Activated T-helper 1 cell treated with anti-CD3 and anti-CD28 coated beads, Interleukin-12 subunit alpha, Interleukin-12 subunit beta, Interleukin-2, Interleukin-4 antibody, amounts not matched to agents 30 ng/mL and 10 ng/mL and 1 ng/mL, durations not matched to agents 14 hours and 24 hours and 36 hours (primary cell): Measurements from ENCODE around the gene VCAN. TPM values are rescaled to one million over a fixed set of nuclear protein-coding genes. Genes with fewer than 3 reads are reported as not detected.

ENCODE experiments used
- DNase-seq: peaks from one replicate; pipeline ENCODE4 v3.0.0; 2021; ENCODE audit warnings: low spot score
- H3K27ac Mint-ChIP-seq: one replicate; pipeline ENCODE4 v1.8.0; 2021; ENCODE audit warnings: mild to moderate bottlenecking, mixed read lengths
- H3K27me3 Mint-ChIP-seq: one replicate; pipeline ENCODE4 v1.8.0; 2022; ENCODE audit warnings: mild to moderate bottlenecking, moderate library complexity, mixed read lengths; ENCODE audit not compliant: insufficient read depth
- H3K36me3 Mint-ChIP-seq: one replicate; pipeline ENCODE4 v1.8.0; 2021; ENCODE audit warnings: low read depth, mixed read lengths
- H3K4me1 Mint-ChIP-seq: one replicate; pipeline ENCODE4 v1.8.0; 2021; ENCODE audit warnings: low read depth, mixed read lengths
- H3K4me3 Mint-ChIP-seq: one replicate; pipeline ENCODE4 v1.8.0; 2021; ENCODE audit warnings: mild to moderate bottlenecking, moderate library complexity, mixed read lengths
- H3K9me3 Mint-ChIP-seq: one replicate; pipeline ENCODE4 v1.8.0; 2021; ENCODE audit warnings: mixed read lengths
- intact Hi-C: fragments of 100-400 bp; cut with micrococcal nuclease; formaldehyde crosslinking; loops from one replicate; pipeline ENCODE4 v1.15.1; 2024
- total RNA-seq: library from RNA; stranded (reverse); gene quantifications from 2 replicates; pipeline ENCODE4 v1.2.3, GENCODE V29; 2022

Gene VCAN
- total RNA-seq, 1 donor from 2014 or later, result 0.05 TPM

- Mint-ChIP-seq H3K9me3 (no peaks in the 10 kb centered on the region), H3K36me3 (no peaks in the 10 kb centered on the region), H3K27me3 (peaks cover 10% of the 10 kb centered on the region), H3K4me3 (no peak overlapping the region), H3K4me1 (no peaks in the 10 kb centered on the region), H3K27ac (no peak overlapping the region)
- no peak for DNase-seq
- intact Hi-C loops, result no loop called here
Observed at GRCh38 chr5:83553000-83553486, 81.5 kb downstream of the VCAN start.

GRCh38 chr5:83554133-83554532, 82.6 kb downstream of the VCAN start:
- Mint-ChIP-seq H3K4me1 (no peaks in the 10 kb centered on the region), H3K9me3 (no peaks in the 10 kb centered on the region), H3K27ac (no peak overlapping the region), H3K36me3 (no peaks in the 10 kb centered on the region), H3K4me3 (no peak overlapping the region), H3K27me3 (peaks cover 10% of the 10 kb centered on the region)
- intact Hi-C loops, result no loop called here
- DNase-seq, result no peak

DNA sequence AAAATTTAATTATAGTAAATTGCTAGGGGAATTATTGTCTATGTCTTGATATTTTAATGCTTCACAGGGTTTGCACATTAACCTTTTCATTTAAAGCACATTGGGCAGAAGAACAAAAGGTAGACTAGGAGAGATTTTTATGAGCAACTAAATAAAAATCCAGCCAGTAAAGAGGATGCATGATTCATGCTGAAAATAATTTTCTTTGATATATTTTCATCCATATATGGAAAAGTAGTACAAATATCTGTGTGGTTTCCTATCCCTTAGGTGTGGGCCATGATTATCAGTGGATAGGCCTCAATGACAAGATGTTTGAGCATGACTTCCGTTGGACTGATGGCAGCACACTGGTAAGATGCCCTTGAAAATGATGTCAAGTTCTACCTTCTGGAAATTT, 83.1 kb downstream of the VCAN start:
- H3K4me3 Mint-ChIP-seq, result no peak overlapping the region
- DNase-seq, result no peak
- H3K27ac Mint-ChIP-seq, result no peak overlapping the region
- no peaks in the 10 kb centered on the region for H3K9me3 Mint-ChIP-seq
- peaks cover 8% of the 10 kb centered on the region for H3K27me3 Mint-ChIP-seq
- H3K36me3 Mint-ChIP-seq, result no peaks in the 10 kb centered on the region
- no peaks in the 10 kb centered on the region for H3K4me1 Mint-ChIP-seq
- intact Hi-C loops, result no loop called here

GRCh38 chr5:83555263-83555662, 83.7 kb downstream of the VCAN start:
- Mint-ChIP-seq H3K4me1 (no peaks in the 10 kb centered on the region), H3K27ac (no peak overlapping the region), H3K4me3 (no peak overlapping the region), H3K36me3 (no peaks in the 10 kb centered on the region), H3K9me3 (no peaks in the 10 kb centered on the region), H3K27me3 (peaks cover 8% of the 10 kb centered on the region)
- no peak for DNase-seq
- intact Hi-C loops, result no loop called here

DNA sequence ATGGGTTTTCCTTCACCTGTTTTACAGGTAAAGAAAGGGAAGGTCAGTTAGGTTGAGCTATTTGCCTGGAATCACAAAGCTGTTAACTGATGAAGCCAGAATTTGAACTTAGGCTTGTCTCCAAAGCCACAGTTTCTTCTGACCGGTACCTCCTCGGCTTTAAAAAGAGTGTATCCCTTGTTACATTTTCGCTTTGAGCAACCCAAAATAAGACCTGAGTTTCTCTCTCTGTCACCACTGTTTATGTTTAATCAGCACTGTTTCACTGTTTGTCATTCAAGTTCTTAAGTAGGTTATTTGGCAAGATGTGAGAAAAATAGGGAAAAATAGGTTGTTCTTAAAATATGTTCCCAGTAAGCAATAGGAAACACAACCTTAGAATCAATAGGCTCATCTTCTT, 84.6 kb downstream of the VCAN start:
- intact Hi-C loops, result no loop called here
- Mint-ChIP-seq H3K4me1 (no peaks in the 10 kb centered on the region), H3K4me3 (no peak overlapping the region), H3K36me3 (no peaks in the 10 kb centered on the region), H3K27ac (no peak overlapping the region), H3K9me3 (no peaks in the 10 kb centered on the region), H3K27me3 (peaks cover 11% of the 10 kb centered on the region)
- DNase-seq, result no peak

GRCh38 chr5:83559118-83559785, 87.7 kb downstream of the VCAN start:
- Mint-ChIP-seq H3K4me1 (no peaks in the 10 kb centered on the region), H3K27me3 (peaks cover 20% of the 10 kb centered on the region), H3K9me3 (no peaks in the 10 kb centered on the region)

DNA sequence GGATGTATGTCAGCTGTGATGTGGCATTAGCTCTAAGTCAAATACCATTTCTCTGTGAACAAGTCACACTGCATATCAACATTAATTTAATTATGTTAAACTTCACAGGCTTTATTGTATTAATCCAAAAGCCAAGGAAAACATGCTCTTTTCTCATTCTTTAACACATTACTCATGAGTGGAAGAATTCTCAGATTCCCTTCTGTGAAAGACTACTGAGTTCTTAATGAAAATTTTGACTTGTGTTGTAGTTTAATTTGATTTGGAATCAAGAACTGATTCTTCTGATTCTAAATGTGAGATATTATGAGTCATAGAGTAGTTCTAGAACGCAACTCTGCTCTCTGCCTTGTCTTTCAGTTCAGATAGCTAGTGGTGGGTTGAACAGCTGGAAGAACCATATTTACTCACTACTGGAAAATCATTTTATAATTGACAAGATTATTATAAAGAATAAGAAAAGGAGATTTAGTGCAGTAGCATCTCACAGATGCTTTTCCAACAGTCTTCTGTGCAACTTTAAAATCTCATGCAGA, 90.6 kb downstream of the VCAN start:
- no peak for DNase-seq
- H3K27ac Mint-ChIP-seq, result no peak overlapping the region
- H3K9me3 Mint-ChIP-seq, result no peaks in the 10 kb centered on the region
- intact Hi-C loops, result no loop called here
- H3K4me1 Mint-ChIP-seq, result no peaks in the 10 kb centered on the region
- H3K4me3 Mint-ChIP-seq, result no peak overlapping the region
- H3K36me3 Mint-ChIP-seq, result no peaks in the 10 kb centered on the region
- H3K27me3 Mint-ChIP-seq, result peaks cover 22% of the 10 kb centered on the region

More at GRCh38 chr5:83559118-83559785, 87.7 kb downstream of the VCAN start:
- Mint-ChIP-seq H3K36me3 (no peaks in the 10 kb centered on the region), H3K4me3 (no peak overlapping the region), H3K27ac (no peak overlapping the region)
- intact Hi-C loops, result no loop called here
- no peak for DNase-seq

- no peaks in the 10 kb centered on the region for H3K4me1 Mint-ChIP-seq
Observed at GRCh38 chr5:83562791-83563557, 91.4 kb downstream of the VCAN start.

DNA sequence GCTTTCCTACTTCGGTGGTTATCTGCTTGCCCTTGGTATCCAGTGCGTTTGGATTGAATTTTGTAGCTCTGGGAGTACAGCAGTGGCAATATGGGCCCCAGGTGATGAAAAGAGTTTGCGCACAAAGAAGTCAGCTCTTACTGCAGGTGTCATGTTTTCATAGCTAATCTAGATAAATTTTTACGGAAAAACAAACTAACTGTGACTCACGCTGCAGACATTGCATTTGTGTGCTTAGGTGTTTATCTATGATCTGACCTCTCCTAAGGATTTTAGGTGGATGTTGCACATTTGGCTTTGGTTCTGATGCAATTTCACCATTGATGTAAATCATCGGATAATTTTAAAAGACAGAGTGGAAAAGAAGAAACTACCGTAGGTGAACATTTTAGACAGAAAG, 92.1 kb downstream of the VCAN start:
- Mint-ChIP-seq H3K27ac (no peak overlapping the region), H3K4me3 (no peak overlapping the region), H3K9me3 (no peaks in the 10 kb centered on the region), H3K36me3 (no peaks in the 10 kb centered on the region), H3K4me1 (no peaks in the 10 kb centered on the region), H3K27me3 (peaks cover 20% of the 10 kb centered on the region)
- DNase-seq, result no peak
- intact Hi-C loops, result loop anchor here (1.0 to 2.0 kb wide), 6 partner anchors 91 to 1389 kb away; no protein-coding TSS in a partner anchor

More at GRCh38 chr5:83562791-83563557, 91.4 kb downstream of the VCAN start:
- Mint-ChIP-seq H3K36me3 (no peaks in the 10 kb centered on the region), H3K27ac (no peak overlapping the region), H3K4me3 (no peak overlapping the region), H3K27me3 (peaks cover 20% of the 10 kb centered on the region), H3K9me3 (no peaks in the 10 kb centered on the region)
- intact Hi-C loops, result no loop called here
- DNase-seq, result no peak

- Mint-ChIP-seq H3K36me3 (no peaks in the 10 kb centered on the region), H3K27me3 (peaks cover 20% of the 10 kb centered on the region), H3K4me3 (no peak overlapping the region), H3K4me1 (no peaks in the 10 kb centered on the region), H3K9me3 (no peaks in the 10 kb centered on the region), H3K27ac (no peak overlapping the region)
- intact Hi-C loops, result loop anchor here (1.0 to 2.0 kb wide), 6 partner anchors 91 to 1390 kb away; no protein-coding TSS in a partner anchor
- DNase-seq, result no peak
Observed at GRCh38 chr5:83564069-83564749, 92.7 kb downstream of the VCAN start.

GRCh38 chr5:83567741-83568140, 96.2 kb downstream of the VCAN start:
- no peak overlapping the region for H3K27ac Mint-ChIP-seq
- intact Hi-C loops, result no loop called here
- H3K36me3 Mint-ChIP-seq, result no peaks in the 10 kb centered on the region

DNA sequence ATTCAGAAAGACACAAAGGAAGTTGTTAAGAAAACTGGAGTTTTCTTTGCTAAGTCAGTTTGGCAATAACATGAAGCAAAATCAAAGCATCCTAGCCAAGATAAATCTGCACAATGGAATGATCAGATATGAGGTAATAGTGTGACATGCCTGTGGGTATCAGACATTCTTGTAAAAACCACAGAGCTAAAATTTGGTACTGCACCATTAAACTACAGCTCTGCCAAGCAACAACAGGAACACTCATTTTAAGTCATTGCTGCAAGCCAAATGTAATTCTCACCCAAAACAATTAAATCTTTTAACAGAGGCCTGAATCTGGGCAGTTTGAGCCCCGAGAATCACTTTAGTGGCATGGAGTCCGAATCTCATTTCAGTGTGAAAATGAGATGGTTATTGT, 96.6 kb downstream of the VCAN start:
- no peak for DNase-seq
- H3K9me3 Mint-ChIP-seq, result no peaks in the 10 kb centered on the region
- intact Hi-C loops, result no loop called here
- no peaks in the 10 kb centered on the region for H3K36me3 Mint-ChIP-seq
- H3K27me3 Mint-ChIP-seq, result peaks cover 9% of the 10 kb centered on the region
- H3K4me1 Mint-ChIP-seq, result no peaks in the 10 kb centered on the region
- no peak overlapping the region for H3K27ac Mint-ChIP-seq
- H3K4me3 Mint-ChIP-seq, result no peak overlapping the region

More at GRCh38 chr5:83567741-83568140, 96.2 kb downstream of the VCAN start:
- no peaks in the 10 kb centered on the region for H3K4me1 Mint-ChIP-seq
- peaks cover 13% of the 10 kb centered on the region for H3K27me3 Mint-ChIP-seq
- DNase-seq, result no peak
- no peaks in the 10 kb centered on the region for H3K9me3 Mint-ChIP-seq
- H3K4me3 Mint-ChIP-seq, result no peak overlapping the region
